ENCODE measurements around the gene FCHSD2. TPM values are rescaled to one million over a fixed set of nuclear protein-coding genes. Genes with fewer than 3 reads are reported as not detected.
A peak's percentile ranks its signal among the peaks of the same experiment; 100 is the strongest.

Gene FCHSD2
- total and polyA plus RNA-seq, 2 donors (not counting 3 experiments of a cell fraction or from before 2014, with no cell fraction given), result 20.8 to 56.9 TPM

DNA sequence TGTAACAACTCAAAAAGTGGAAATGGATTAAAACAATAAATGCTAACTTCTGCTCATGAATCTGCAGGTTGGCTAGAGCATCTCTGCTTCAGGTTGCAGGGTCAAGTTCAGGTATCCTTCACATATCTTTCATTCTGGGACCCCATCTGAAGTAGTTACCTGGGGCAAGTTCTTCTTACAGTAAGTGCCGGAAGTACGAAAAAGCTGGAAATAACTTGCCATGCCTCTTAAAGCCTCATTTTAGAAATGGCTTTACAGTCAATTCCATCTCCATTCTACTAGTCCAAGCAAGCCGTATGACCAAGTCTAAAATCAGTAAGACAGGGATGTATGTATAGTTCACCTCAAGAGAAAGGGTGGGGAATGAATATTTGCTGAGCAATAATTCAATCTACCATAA lies 93.7 kb downstream of the FCHSD2 start:
- no peaks in the 10 kb centered on the region for H3K36me3 ChIP-seq (ENCODE audit: control insufficient read depth in 2 of 2, extremely low read depth in 1 of 2, insufficient read depth in 2 of 2, low read length in 2 of 2)
- H3K9me1 ChIP-seq (replicated peaks; ENCODE audit: control insufficient read depth, extremely low read depth, insufficient read depth, low read length), result peaks cover 7% of the 10 kb centered on the region
- no peak overlapping the region for H3K9ac ChIP-seq (replicated peaks; ENCODE audit: extremely low read depth, insufficient read depth, low read length)
- DNase-seq (ENCODE audit: low read depth, low spot score), result no peak
- peaks cover 36% of the 10 kb centered on the region for H3K79me2 ChIP-seq (ENCODE audit: control insufficient read depth, insufficient read depth, low read length)
- peaks cover 4% of the 10 kb centered on the region for H4K20me1 ChIP-seq (replicated peaks; ENCODE audit: control insufficient read depth, extremely low read depth, insufficient read depth, low read length)
- H3K9me3 ChIP-seq (replicated peaks; ENCODE audit: control insufficient read depth, insufficient read depth, low read length), result no peaks in the 10 kb centered on the region
- no peak overlapping the region for H2AFZ ChIP-seq (ENCODE audit: low read depth, low read length)
- no TSS peak for BruUV-seq (replicated peaks)
- H3K27me3 ChIP-seq (ENCODE audit: control insufficient read depth in 2 of 2, insufficient read depth in 2 of 2, low read length in 2 of 2), result no peaks in the 10 kb centered on the region
- H3K4me2 ChIP-seq (ENCODE audit: insufficient read depth, low read length), result peak overlapping the region; percentile 50
- FAIRE-seq, result no peak
- dilution Hi-C loops (cut with MboI; ENCODE audit: extremely low pct_ligation_motif_present, low sequenced_read_pairs) (no loop called here), intact Hi-C loops (cut with micrococcal nuclease) (no loop called here)
- CTCF ChIA-PET, result interaction anchor here (0.8 to 1.9 kb wide), 6 partner anchors 10 to 177 kb away, joined by 3 to 6 read pairs (median 3); partner anchors contain the start of gene FCHSD2
- TF ChIP-seq POLR2AphosphoS5 (IDR thresholded peaks at IDR 0.05; ENCODE audit: insufficient read depth, low read depth, low read length) (no peak), MYC (IDR thresholded peaks at IDR 0.05; ENCODE audit: low read depth, low read length) (no peak), EZH2 (IDR thresholded peaks at IDR 0.05; ENCODE audit: borderline replicate concordance, low read depth, low read length, severe bottlenecking) (no peak), POLR2A (IDR thresholded peaks at IDR 0.05; ENCODE audit: low read depth, low read length) (no peak), GATA2 (IDR thresholded peaks at IDR 0.05; ENCODE audit: insufficient read depth, insufficient read length, low read depth, low read length) (no peak), JUN (IDR thresholded peaks at IDR 0.05; ENCODE audit: borderline replicate concordance, insufficient read depth, insufficient read length, low read depth) (no peak)
- TF ChIP-seq, protein P1, sequence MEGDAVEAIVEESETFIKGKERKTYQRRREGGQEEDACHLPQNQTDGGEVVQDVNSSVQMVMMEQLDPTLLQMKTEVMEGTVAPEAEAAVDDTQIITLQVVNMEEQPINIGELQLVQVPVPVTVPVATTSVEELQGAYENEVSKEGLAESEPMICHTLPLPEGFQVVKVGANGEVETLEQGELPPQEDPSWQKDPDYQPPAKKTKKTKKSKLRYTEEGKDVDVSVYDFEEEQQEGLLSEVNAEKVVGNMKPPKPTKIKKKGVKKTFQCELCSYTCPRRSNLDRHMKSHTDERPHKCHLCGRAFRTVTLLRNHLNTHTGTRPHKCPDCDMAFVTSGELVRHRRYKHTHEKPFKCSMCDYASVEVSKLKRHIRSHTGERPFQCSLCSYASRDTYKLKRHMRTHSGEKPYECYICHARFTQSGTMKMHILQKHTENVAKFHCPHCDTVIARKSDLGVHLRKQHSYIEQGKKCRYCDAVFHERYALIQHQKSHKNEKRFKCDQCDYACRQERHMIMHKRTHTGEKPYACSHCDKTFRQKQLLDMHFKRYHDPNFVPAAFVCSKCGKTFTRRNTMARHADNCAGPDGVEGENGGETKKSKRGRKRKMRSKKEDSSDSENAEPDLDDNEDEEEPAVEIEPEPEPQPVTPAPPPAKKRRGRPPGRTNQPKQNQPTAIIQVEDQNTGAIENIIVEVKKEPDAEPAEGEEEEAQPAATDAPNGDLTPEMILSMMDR (IDR thresholded peaks at IDR 0.05; ENCODE audit: extremely low read depth in 1 of 2, insufficient read depth in 1 of 2, low read depth in 1 of 2, low read length in 2 of 2), result no peak
- POLR2A ChIA-PET, result interaction anchor here (0.6 kb wide), 1 partner anchor 215 kb away, joined by 4 read pairs; no protein-coding TSS in a partner anchor
- H3K4me3 ChIP-seq (replicated peaks in 1 of 3; ENCODE audit: insufficient read depth in 1 of 3, low read depth in 1 of 3, low read length in 3 of 3), result no peak overlapping the region
- H3K27ac ChIP-seq (ENCODE audit: insufficient read depth, low read depth, low read length), result no peak overlapping the region
- peaks cover 10% of the 10 kb centered on the region for H3K4me1 ChIP-seq (ENCODE audit: control insufficient read depth, extremely low read depth, insufficient read depth, low read length)

All from endothelial cell of umbilical vein (primary cell).